Pancreas (tissue), 10 donors: ENCODE data around the gene HEPACAM2. TPM values are rescaled to one million over a fixed set of nuclear protein-coding genes. Genes with fewer than 3 reads are reported as not detected.

ENCODE experiments used
- ATAC-seq, 4 donors: fragments of 200-7000 bp; cut with Tn5 transposase; one replicate each; pipeline versions ENCODE4 v1.8.0 to v1.9.1; 2020; ENCODE audit warnings: mild to moderate bottlenecking in 4 of 4, moderate library complexity in 4 of 4
- DNase-seq, 6 donors: peaks; one replicate each; pipeline ENCODE4 v3.0.0-alpha.2; 2020
- FAIRE-seq: peaks from 2 replicates; lab custom pipeline; 2012; peaks lifted over from hg19 to GRCh38; lab: Jason Lieb, UNC
- H3K27ac ChIP-seq, 4 donors: fragments of 200-600 bp; sonication (generic); 1 replicate in 3 of 4; 2 replicates in 1 of 4; pipeline versions ENCODE4 v1.5.0 to v1.8.0; 2020
- H3K27me3 ChIP-seq, 4 donors: fragments of 200-600 bp; one replicate each; pipeline ENCODE4 v1.8.0; 2021
- H3K36me3 ChIP-seq, 3 donors: fragments of 200-600 bp; sonication (generic) in 1 of 3; one replicate each; pipeline versions ENCODE4 v1.5.0 to v1.8.0; 2020 to 2021
- H3K4me1 ChIP-seq, 3 donors: fragments of 200-600 bp; one replicate each; pipeline ENCODE4 v1.8.0; 2021
- H3K4me3 ChIP-seq, 4 donors: fragments of 200-600 bp; sonication (generic) in 2 of 4; one replicate each; pipeline versions ENCODE4 v1.5.0 to v1.8.0; 2020 to 2021
- H3K9me3 ChIP-seq, 4 donors: fragments of 200-600 bp; one replicate each; pipeline ENCODE4 v1.8.0; 2021
- CTCF ChIP-seq, 4 donors: fragments of 200-600 bp; sonication (generic) in 3 of 4; IDR thresholded peaks; one replicate each; pipeline versions ENCODE4 v1.5.0 to v1.8.0; 2021; ENCODE audit warnings: antibody characterized with exemption in 4 of 4
- WGBS, 2 donors: extraction: QIAGEN DNeasy Blood & Tissue Kit; methylation state at CpG; one replicate each; pipeline ENCODE4 v1.1.7; 2013; 5-methylcytosine and 5-hydroxymethylcytosine counted together
- intact Hi-C, 3 donors: fragments of 100-400 bp; cut with DNase I; formaldehyde crosslinking; loops; one replicate each; pipeline versions ENCODE4 v1.11.1 to v1.14.2; 2022
- polyA plus RNA-seq, 2 donors: library from polyadenylated mRNA; stranded (reverse); fragments of 200-250 nt; gene quantifications; one replicate each; pipeline ENCODE4 v1.2.3, GENCODE V29; 2013
- total RNA-seq, 6 donors: library from RNA; stranded (reverse); fragmentation: NEBNext Ultra II Directional in 4 of 6; extraction: Animal tissue kit (Norgen Biotek cat#: 25700) in 4 of 6; gene quantifications; one replicate each; pipeline versions ENCODE4 v1.2.1 to v1.2.4, GENCODE V29; 2021 to 2023
- donor health status: healthy with polysubstance abuse.
- donor health status: DM: no; HTN: no; CAD: no; lungs with moderate emphysema.
- donor health status: DM: no; HTN: no; CAD: no.
- donor health status: control.
- donor health status: control.
- donor health status: Bipolar disorder and iron deficiency.
- donor health status: DM: yes; HTN: yes; CAD: no.
- donor health status: DM: no; HTN: no; CAD: no.
- donor health status: DM: no; HTN: no; CAD: no.
- donor health status: DM: yes; HTN: yes; CAD: no.

HEPACAM2 gene
- total and polyA plus RNA-seq, 8 donors, result 0.65 to 28.0 (median 4.1) TPM

- no peak overlapping the region for H3K27ac ChIP-seq
- H3K4me3 ChIP-seq, result peak overlapping the region in 2 of 4 donors; percentile 7 to 37
- no peak for DNase-seq
- H3K4me1 ChIP-seq, result peaks cover 0 to 5% (median 0%) of the 10 kb centered on the region in 3 donors
- FAIRE-seq, result no peak
- ATAC-seq, result peak in 1 of 4 donors; percentile 36
- intact Hi-C loops, result no loop called here
- H3K36me3 ChIP-seq, result no peaks in the 10 kb centered on the region
- TF ChIP-seq CTCF (IDR thresholded peaks at IDR 0.05), result no peak
- WGBS, 2 donors, result 70 to 73% methylated on average over 5 of the region's 5 CpGs
- no peaks in the 10 kb centered on the region for H3K27me3 ChIP-seq
- no peaks in the 10 kb centered on the region for H3K9me3 ChIP-seq
Measured at GRCh38 chr7:93146472-93147141, 79.7 kb downstream of the HEPACAM2 start.

- no peaks in the 10 kb centered on the region for H3K9me3 ChIP-seq
- DNase-seq, result no peak
- 20 to 21% methylated on average over 1 of the region's 1 CpG for WGBS, 2 donors
- intact Hi-C loops, result no loop called here
- peaks cover 0 to 5% (median 0%) of the 10 kb centered on the region in 3 donors for H3K4me1 ChIP-seq
- no peaks in the 10 kb centered on the region for H3K36me3 ChIP-seq
- ATAC-seq, result no peak
- no peak overlapping the region for H3K4me3 ChIP-seq
- no peak for TF ChIP-seq CTCF (IDR thresholded peaks at IDR 0.05)
- H3K27ac ChIP-seq, result no peak overlapping the region
- H3K27me3 ChIP-seq, result no peaks in the 10 kb centered on the region
- FAIRE-seq, result no peak
Measured at GRCh38 chr7:93146036-93146435, 80.2 kb downstream of the HEPACAM2 start.

GRCh38 chr7:93145354-93145753 lies 80.9 kb downstream of the HEPACAM2 start:
- peaks cover 0 to 5% (median 0%) of the 10 kb centered on the region in 3 donors for H3K4me1 ChIP-seq
- H3K9me3 ChIP-seq, result no peaks in the 10 kb centered on the region
- H3K4me3 ChIP-seq, result no peak overlapping the region
- no peak for DNase-seq
- H3K27ac ChIP-seq, result no peak overlapping the region
- no peaks in the 10 kb centered on the region for H3K27me3 ChIP-seq
- 42 to 51% methylated on average over 3 of the region's 3 CpGs for WGBS, 2 donors
- ATAC-seq, result peak in 1 of 4 donors; percentile 35
- H3K36me3 ChIP-seq, result no peaks in the 10 kb centered on the region
- no peak for TF ChIP-seq CTCF (IDR thresholded peaks at IDR 0.05)
- intact Hi-C loops, result no loop called here
- no peak for FAIRE-seq

GRCh38 chr7:93142127-93142526 lies 84.1 kb downstream of the HEPACAM2 start:
- FAIRE-seq (no peak), ATAC-seq (no peak), DNase-seq (no peak)
- WGBS, 2 donors, result 89 to 96% methylated on average over 1 of the region's 1 CpG
- H3K27ac ChIP-seq, result no peak overlapping the region
- no peak overlapping the region for H3K4me3 ChIP-seq
- peaks cover 0 to 5% (median 0%) of the 10 kb centered on the region in 3 donors for H3K4me1 ChIP-seq
- H3K27me3 ChIP-seq, result no peaks in the 10 kb centered on the region
- no peaks in the 10 kb centered on the region for H3K9me3 ChIP-seq
- intact Hi-C loops, result no loop called here
- no peaks in the 10 kb centered on the region for H3K36me3 ChIP-seq
- TF ChIP-seq CTCF (IDR thresholded peaks at IDR 0.05), result no peak

- H3K9me3 ChIP-seq, result no peaks in the 10 kb centered on the region
- intact Hi-C loops, result no loop called here
- FAIRE-seq, result no peak
Measured at GRCh38 chr7:93140582-93141191, 85.6 kb downstream of the HEPACAM2 start.

More at GRCh38 chr7:93140582-93141191, 85.6 kb downstream of the HEPACAM2 start:
- Histone ChIP-seq H3K4me1 (peaks cover 0 to under 1% (median 0%) of the 10 kb centered on the region in 3 donors), H3K36me3 (no peaks in the 10 kb centered on the region), H3K4me3 (no peak overlapping the region), H3K27ac (no peak overlapping the region), H3K27me3 (no peaks in the 10 kb centered on the region)
- TF ChIP-seq CTCF (IDR thresholded peaks at IDR 0.05), result no peak
- no peak for ATAC-seq
- no peak for DNase-seq
- WGBS, 2 donors, result 82 to 91% methylated on average over 3 of the region's 3 CpGs
